ENCODE results near the gene DRG2.

Gene DRG2

GRCh38 chr17:18143044-18143936 lies 55.5 kb downstream of the DRG2 start:
- DNase-seq (ENCODE audit: low read depth in 2 of 2) = no peak

- no peak for DNase-seq (ENCODE audit: low read depth in 2 of 2)
Measured at GRCh38 chr17:18144261-18144660, 56.5 kb downstream of the DRG2 start.

- no peak for DNase-seq (ENCODE audit: low read depth in 2 of 2)
Measured at GRCh38 chr17:18144855-18145254, 57.1 kb downstream of the DRG2 start.

- no peak for DNase-seq (ENCODE audit: low read depth in 2 of 2)
Measured at GRCh38 chr17:18145811-18146210, 58.1 kb downstream of the DRG2 start.

- DNase-seq (ENCODE audit: low read depth in 2 of 2) = no peak
Measured at GRCh38 chr17:18146259-18146658, 58.5 kb downstream of the DRG2 start.

GRCh38 chr17:18146980-18147379 lies 59.2 kb downstream of the DRG2 start:
- DNase-seq (ENCODE audit: low read depth in 2 of 2) = no peak

GRCh38 chr17:18148586-18148985 lies 60.8 kb downstream of the DRG2 start:
- no peak for DNase-seq (ENCODE audit: low read depth in 2 of 2)

GRCh38 chr17:18151290-18151689 lies 63.5 kb downstream of the DRG2 start:
- DNase-seq (ENCODE audit: low read depth in 2 of 2) = no peak

GRCh38 chr17:18155179-18155578 lies 67.4 kb downstream of the DRG2 start:
- no peak for DNase-seq (ENCODE audit: low read depth in 2 of 2)

- DNase-seq (ENCODE audit: low read depth in 2 of 2) = no peak
Measured at GRCh38 chr17:18156171-18156975, 68.6 kb downstream of the DRG2 start.

GRCh38 chr17:18156976-18157280 lies 69.2 kb downstream of the DRG2 start:
- DNase-seq (ENCODE audit: low read depth in 2 of 2) = no peak

All from stimulated activated CD8-positive, alpha-beta memory T cell treated with anti-CD3 and anti-CD28 coated beads, Interleukin-2, amount 100 ng/mL, for 1 hour (primary cell).